ENCODE data around the gene CAMK1G.

The CAMK1G gene

DNA sequence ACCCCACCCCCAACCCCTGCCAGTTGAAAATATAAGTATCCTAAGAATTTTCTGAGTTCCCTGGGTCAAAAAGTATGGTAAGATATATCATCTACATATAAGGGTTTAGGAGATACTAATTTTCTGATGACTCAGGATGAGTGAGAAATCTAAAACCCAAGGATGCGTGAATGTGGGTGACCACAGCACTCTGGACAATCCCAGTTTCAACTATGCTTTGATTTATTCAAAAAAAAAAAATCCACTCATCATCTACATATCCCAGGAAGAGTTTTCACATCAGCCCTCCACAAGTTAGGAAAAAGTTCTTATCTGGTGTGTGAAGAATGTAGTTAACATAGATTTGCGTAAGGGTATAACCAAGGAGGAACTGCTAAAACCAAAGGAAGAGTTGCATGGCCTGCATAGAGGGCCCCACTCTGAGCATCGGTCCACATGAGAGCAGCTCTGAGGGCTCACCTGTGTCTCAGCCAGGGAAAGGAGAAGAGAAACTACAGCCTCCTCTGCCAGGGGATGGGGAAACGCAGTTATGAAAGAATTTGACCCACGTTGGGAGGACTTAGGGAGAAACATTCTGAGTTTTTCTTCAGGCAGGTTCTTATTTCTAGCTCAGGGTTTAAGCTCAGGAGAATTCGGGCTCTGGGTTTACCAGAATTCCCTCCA is 50.0 kb downstream of the CAMK1G start:
- no peak for DNase-seq (ENCODE audit: low read depth)
- TF ChIP-seq, protein P1, sequence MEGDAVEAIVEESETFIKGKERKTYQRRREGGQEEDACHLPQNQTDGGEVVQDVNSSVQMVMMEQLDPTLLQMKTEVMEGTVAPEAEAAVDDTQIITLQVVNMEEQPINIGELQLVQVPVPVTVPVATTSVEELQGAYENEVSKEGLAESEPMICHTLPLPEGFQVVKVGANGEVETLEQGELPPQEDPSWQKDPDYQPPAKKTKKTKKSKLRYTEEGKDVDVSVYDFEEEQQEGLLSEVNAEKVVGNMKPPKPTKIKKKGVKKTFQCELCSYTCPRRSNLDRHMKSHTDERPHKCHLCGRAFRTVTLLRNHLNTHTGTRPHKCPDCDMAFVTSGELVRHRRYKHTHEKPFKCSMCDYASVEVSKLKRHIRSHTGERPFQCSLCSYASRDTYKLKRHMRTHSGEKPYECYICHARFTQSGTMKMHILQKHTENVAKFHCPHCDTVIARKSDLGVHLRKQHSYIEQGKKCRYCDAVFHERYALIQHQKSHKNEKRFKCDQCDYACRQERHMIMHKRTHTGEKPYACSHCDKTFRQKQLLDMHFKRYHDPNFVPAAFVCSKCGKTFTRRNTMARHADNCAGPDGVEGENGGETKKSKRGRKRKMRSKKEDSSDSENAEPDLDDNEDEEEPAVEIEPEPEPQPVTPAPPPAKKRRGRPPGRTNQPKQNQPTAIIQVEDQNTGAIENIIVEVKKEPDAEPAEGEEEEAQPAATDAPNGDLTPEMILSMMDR (IDR thresholded peaks at IDR 0.05; ENCODE audit: low read depth, low read length, missing control alignments) = no peak

DNA sequence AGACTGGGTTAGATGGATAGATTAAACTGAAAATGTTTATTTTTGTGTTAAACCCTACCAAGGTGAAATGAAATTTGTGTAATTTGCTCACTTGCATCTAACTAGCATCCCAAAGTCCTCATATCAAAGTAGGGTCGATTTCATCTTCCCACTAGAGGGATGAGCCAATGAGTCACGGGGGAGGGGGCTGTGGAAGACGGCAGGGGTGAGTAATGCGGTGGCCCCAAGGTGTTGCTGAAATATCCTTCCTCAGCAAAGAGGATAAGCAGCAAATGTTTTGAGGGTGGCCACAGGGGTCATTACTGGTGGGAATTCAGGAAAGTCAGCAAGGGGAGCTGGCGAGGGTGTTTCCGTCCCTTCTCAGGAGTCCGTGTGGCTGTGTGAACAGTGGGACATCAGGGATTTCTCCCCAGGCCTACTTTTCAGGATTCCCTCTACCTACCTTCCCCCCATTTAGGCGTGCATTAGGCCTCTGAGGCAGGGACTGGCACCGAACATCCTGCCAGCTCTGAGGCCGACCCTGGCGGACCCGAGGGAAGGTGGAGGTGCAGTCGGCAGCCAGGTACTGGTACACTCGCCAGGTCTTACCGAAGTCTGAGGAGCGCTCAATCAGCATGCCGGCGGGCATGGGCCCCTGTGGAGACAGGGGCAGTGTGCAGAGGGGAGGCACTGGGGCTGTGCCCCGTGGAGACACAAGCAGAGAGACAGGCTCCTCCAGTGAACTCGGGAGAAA is 50.7 kb downstream of the CAMK1G start:
- H3K4me3 ChIP-seq (ENCODE audit: low read depth, low read length) = no peak overlapping the region
- TF ChIP-seq, protein P1 (IDR thresholded peaks at IDR 0.05; ENCODE audit: low read depth, low read length, missing control alignments) = no peak
- DNase-seq (ENCODE audit: low read depth) = no peak

More for the DNA sequence above, 50.0 kb downstream of the CAMK1G start:
- H3K4me3 ChIP-seq (ENCODE audit: low read depth, low read length) = no peak overlapping the region

DNA sequence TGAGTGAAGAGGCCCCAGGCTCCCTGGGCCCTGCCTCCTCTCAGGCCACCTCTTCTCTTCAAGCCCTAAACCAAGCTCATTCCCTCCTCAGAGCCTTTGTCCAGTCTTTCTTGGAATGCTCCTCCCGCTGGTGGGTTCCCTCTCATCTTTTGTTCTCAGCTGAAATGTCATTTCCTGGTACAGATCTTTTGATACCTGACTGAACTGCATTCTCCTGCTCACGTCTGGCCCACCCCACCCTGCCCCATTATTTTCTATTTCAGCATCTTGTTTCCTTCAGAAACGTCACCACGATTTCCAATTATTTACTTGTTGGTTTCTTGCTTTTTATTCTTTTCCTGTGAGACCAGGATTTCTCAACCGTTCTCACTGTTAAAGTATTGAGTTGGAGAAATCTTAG is 52.3 kb downstream of the CAMK1G start:
- DNase-seq (ENCODE audit: low read depth) = no peak
- H3K4me3 ChIP-seq (ENCODE audit: low read depth, low read length) = no peak overlapping the region
- TF ChIP-seq, protein P1 (IDR thresholded peaks at IDR 0.05; ENCODE audit: low read depth, low read length, missing control alignments) = no peak

DNA sequence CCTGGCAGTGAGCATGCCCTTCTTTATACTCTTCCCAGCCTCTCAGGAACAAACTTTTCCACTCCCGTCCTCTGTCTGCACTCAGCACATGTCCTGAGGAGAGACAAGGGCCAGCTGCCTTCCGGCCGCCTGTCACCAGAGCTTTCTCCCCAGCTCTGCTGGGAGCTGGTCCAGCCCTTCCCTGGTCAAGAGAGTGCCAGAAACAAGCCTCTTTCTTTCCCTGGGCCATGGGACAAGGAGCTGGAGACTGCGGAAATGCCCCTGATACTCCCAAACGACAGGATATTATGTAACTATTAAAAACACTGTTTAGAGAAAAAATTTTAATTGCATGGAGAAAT is 58.3 kb downstream of the CAMK1G start:
- TF ChIP-seq, protein P1 (IDR thresholded peaks at IDR 0.05; ENCODE audit: low read depth, low read length, missing control alignments) = no peak
- no peak for DNase-seq (ENCODE audit: low read depth)
- H3K4me3 ChIP-seq (ENCODE audit: low read depth, low read length) = no peak overlapping the region

DNA sequence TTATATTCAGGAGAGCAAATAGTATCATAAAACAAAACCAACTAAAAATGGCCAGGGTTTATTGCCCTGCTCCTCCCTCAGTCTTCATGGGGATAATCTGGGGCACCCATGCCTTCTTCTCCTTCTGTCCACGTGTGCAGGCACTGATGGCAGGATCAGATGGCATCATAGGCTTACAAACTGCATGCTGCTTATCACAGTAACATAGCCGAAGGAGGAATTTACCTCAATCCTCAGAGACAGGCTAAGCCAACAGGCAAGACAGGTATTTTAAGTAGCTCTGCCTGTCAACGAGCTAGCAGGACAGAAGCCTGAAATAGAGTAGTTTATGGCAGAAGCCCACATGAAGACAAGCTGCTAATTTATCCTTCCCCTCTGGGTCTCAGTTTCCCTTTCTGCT is 59.3 kb downstream of the CAMK1G start:
- DNase-seq (ENCODE audit: low read depth) = no peak
- no peak overlapping the region for H3K4me3 ChIP-seq (ENCODE audit: low read depth, low read length)
- TF ChIP-seq, protein P1 (IDR thresholded peaks at IDR 0.05; ENCODE audit: low read depth, low read length, missing control alignments) = no peak

DNA sequence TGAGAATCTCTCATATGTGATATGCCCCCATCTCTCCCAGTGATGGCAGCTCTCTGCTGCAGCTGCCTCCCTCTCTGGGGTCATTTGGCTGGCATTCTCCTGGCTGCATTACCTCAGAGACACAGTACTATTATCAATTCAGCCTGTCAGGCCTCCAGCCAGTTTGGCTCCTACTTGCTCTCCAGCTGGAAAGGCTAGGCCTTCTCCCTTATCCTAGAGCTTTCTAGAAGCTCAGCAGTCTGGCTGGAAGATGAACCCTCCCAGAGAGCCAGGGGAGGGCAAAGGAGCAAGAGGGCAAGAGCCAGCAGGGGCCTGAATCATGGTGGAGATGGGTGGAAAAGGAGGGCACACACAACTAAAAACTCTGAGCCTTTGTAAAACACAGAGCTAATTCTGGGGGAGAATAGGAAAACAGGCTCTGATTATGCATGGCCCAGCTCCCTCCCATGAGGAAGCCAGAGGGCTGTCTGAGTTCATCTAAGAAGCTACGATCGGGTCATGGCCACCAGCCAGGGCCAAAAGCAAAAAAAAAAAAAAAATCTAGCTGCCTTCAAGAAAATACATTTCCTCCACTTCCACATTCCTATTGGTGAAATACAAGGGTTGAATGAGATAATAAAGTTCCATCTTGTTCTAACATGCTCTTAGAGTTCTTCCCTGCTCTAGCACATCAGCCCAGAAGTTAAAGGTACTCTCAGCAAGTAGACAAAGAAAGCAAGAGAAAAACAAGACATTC is 59.9 kb downstream of the CAMK1G start:
- TF ChIP-seq, protein P1 (IDR thresholded peaks at IDR 0.05; ENCODE audit: low read depth, low read length, missing control alignments) = no peak

More for the DNA sequence above, 59.9 kb downstream of the CAMK1G start:
- no peak overlapping the region for H3K4me3 ChIP-seq (ENCODE audit: low read depth, low read length)
- no peak for DNase-seq (ENCODE audit: low read depth)
